GM20000 (cell line): Measurements from ENCODE around the gene P2RY8.
A peak's percentile ranks its signal among the peaks of the same experiment; 100 is the strongest.

Experiments used
- DNase-seq: peaks from one replicate; pipeline ENCODE4 v3.0.0; 2012; ENCODE audit warnings: low spot score
- TF ChIP-seq, protein P1 (sequence below): IDR thresholded peaks from 2 replicates; pipeline ENCODE4 v1.5.1; 2012; ENCODE audit warnings: mild to moderate bottlenecking, control low read depth; ENCODE audit errors: extremely low read depth, missing control alignments

P2RY8 gene

DNA sequence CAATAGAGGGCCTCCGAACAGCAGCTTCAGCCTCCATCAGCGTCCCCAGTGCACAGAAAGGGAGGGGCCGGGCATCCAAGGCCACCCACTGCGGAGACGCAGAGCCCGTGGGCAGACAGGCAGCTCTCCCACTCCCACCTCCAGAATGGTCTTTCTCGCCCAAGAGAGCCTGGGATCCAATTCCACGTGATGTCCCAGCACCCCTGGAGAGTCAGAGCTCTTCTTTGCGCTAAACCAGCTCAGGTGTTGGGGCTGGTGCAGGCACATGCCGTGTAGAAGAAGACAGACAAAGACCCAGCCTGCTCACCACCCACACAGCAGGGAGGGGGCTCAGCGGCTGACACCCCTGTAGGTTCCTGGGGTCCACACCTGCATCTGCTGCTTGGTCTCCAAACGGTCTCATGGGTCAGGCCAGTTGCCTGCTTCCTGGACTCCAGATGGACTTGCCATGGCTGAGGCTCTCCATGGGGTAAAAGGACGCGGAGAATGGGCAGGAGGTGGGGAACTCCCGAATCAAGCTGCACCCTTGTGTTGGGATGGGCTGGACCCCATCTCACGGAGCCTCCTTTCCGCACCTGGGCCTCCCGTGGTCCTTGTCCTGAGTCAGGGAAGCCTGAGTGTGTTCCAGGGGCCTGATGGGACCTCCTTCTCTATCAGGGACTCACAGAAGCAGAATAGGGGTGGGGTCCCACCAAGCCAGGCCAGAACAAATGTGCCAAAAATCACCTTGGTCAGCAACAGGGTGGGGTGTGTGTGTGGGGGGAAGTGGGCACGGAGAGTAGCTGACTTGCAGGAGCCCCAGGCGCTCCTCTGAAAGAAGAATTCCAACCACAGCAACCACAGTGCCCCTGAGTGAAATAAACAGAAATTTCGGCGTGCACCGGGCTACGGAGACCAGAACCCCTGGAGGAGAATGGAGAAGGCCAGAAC, 72.7 kb downstream of the P2RY8 start:
- TF ChIP-seq, protein P1, sequence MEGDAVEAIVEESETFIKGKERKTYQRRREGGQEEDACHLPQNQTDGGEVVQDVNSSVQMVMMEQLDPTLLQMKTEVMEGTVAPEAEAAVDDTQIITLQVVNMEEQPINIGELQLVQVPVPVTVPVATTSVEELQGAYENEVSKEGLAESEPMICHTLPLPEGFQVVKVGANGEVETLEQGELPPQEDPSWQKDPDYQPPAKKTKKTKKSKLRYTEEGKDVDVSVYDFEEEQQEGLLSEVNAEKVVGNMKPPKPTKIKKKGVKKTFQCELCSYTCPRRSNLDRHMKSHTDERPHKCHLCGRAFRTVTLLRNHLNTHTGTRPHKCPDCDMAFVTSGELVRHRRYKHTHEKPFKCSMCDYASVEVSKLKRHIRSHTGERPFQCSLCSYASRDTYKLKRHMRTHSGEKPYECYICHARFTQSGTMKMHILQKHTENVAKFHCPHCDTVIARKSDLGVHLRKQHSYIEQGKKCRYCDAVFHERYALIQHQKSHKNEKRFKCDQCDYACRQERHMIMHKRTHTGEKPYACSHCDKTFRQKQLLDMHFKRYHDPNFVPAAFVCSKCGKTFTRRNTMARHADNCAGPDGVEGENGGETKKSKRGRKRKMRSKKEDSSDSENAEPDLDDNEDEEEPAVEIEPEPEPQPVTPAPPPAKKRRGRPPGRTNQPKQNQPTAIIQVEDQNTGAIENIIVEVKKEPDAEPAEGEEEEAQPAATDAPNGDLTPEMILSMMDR, result no peak
- no peak for DNase-seq

GRCh38 chrX:1463581-1463980, 73.4 kb downstream of the P2RY8 start:
- DNase-seq, result no peak
- TF ChIP-seq, protein P1, result no peak

DNA sequence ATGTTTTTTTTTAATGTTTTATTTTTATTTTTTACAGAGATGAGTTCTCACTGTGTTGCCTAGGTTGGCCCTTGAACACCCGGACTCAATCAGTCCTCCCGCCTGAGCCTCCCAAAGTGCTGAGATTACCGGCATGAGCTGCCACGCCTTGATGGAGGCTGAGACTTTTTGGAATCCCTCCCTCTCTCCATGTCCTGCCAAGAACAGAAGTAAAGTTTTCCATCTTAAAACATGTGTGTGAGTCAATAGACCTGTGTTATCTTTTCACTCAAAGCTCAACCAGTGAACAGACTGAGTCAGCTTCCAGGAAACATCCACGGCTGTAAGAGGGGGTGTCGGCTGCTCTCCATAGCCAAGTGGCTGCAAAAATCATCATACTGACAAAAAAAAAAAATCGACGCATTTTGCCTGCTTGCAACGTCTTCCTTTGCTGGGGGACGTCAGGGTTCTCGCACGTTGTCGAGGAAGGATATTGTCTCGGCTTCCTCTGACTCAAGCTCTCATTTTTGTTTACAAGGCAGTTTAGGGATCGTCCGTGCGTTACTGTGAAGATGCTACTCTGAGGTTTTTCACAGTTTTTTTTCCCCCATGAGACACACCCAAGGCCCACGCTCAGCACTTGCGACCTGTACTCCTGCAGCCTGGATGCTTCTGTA, 74.3 kb downstream of the P2RY8 start:
- TF ChIP-seq, protein P1, result no peak
- DNase-seq, result no peak

- TF ChIP-seq, protein P1, result no peak
These were observed 74.9 kb downstream of the P2RY8 start for GRCh38 chrX:1462110-1462509.

DNA sequence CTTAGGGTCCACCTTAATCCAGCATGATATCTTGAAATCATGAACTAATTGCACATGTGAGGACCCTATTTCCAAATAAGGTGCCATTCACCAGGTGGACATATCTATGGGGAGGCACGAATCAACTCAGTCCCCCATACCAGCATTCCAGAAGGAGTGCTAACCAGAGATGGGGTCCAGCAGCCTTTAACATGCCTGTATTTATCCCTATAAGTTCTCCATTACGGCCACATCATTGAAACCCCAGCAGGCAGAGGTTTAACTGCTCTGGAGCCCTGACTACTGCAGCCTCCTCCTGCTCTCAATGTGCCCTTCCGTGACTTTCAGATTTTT, 81.1 kb downstream of the P2RY8 start:
- TF ChIP-seq, protein P1, result no peak
- DNase-seq, result no peak

More at GRCh38 chrX:1462110-1462509, 74.9 kb downstream of the P2RY8 start:
- DNase-seq, result no peak

- peak; percentile 83 for DNase-seq
- TF ChIP-seq, protein P1, result peak; percentile 95
These were observed 82.8 kb downstream of the P2RY8 start for GRCh38 chrX:1453951-1454785.
